Measurements from ENCODE around the gene HRH3. TPM values are rescaled to one million over a fixed set of nuclear protein-coding genes. Genes with fewer than 3 reads are reported as not detected.

The HRH3 gene
- total and polyA plus RNA-seq, 2 donors (not counting 1 experiment from before 2014, with no cell fraction given), result not detected

- Mint-ChIP-seq H3K9me3 (ENCODE audit: insufficient read depth) (no peaks in the 10 kb centered on the region), H3K4me1 (no peaks in the 10 kb centered on the region), H3K27me3 (no peaks in the 10 kb centered on the region), H3K4me3 (no peak overlapping the region), H3K27ac (no peak overlapping the region)
- H3K4me1 ChIP-seq (ENCODE audit: control insufficient read depth in 2 of 2, insufficient read depth in 2 of 2, low read length in 2 of 2), result no peaks in the 10 kb centered on the region
- ChIA-PET POLR2A (no interaction called here), CTCF (no interaction called here)
- no peak for TF ChIP-seq CTCF (IDR thresholded peaks at IDR 0.05)
- no peak for TF ChIP-seq EZH2 (IDR thresholded peaks at IDR 0.05; ENCODE audit: borderline replicate concordance, insufficient read depth, low read depth, low read length, poor library complexity, severe bottlenecking)
- peaks cover 39% of the 10 kb centered on the region for H4K20me1 ChIP-seq (ENCODE audit: control insufficient read depth, insufficient read depth, low read length, poor library complexity, severe bottlenecking)
- H3K4me2 ChIP-seq (replicated peaks; ENCODE audit: low read depth, low read length, poor library complexity, severe bottlenecking), result no peak overlapping the region
- WGBS (ENCODE audit: insufficient coverage), result 97% methylated on average over 11 of the region's 14 CpGs
- peaks cover 48% of the 10 kb centered on the region for H3K79me2 ChIP-seq (ENCODE audit: control insufficient read depth, insufficient read depth, low read length)
- intact Hi-C loops (cut with micrococcal nuclease), result no loop called here
- no peaks in the 10 kb centered on the region for H3K27me3 ChIP-seq (replicated peaks in 1 of 4; ENCODE audit: control extremely low read depth in 1 of 4, control insufficient read depth in 3 of 4, insufficient read depth in 4 of 4, low read length in 3 of 4)
- ATAC-seq (ENCODE audit: low read depth), result no peak
- H3K27ac ChIP-seq (ENCODE audit: low read length in 2 of 2), result no peak overlapping the region
- peaks cover 0 to 82% of the 10 kb centered on the region in 2 experiments for H3K36me3 ChIP-seq (replicated peaks in 1 of 2; ENCODE audit: control extremely low read depth in 1 of 2, control insufficient read depth in 1 of 2, extremely low read depth in 1 of 2, insufficient read depth in 2 of 2, low read length in 1 of 2)
- no peak for DNase-seq
- H3K9ac ChIP-seq (ENCODE audit: low read length), result no peak overlapping the region
- H2AFZ ChIP-seq (ENCODE audit: insufficient read depth, low read depth, low read length, poor library complexity, severe bottlenecking), result no peak overlapping the region
- no peak overlapping the region for H3K4me3 ChIP-seq (ENCODE audit: control extremely low read depth in 1 of 5, extremely low read depth in 1 of 5, insufficient read depth in 1 of 5, low read depth in 2 of 5, low read length in 4 of 5)
- peaks cover 0 to 6% (median 0%) of the 10 kb centered on the region in 3 donors for H3K9me3 ChIP-seq (ENCODE audit: control extremely low read depth in 1 of 3, control insufficient read depth in 2 of 3, insufficient read depth in 1 of 3, low read length in 2 of 3)
These were observed 43.3 kb upstream of the HRH3 start for GRCh38 chr20:62263396-62263795.

- no peaks in the 10 kb centered on the region for H3K4me1 Mint-ChIP-seq
- H3K9ac ChIP-seq (ENCODE audit: low read length), result no peak overlapping the region
- H3K4me3 Mint-ChIP-seq, result no peak overlapping the region
- H3K9me3 ChIP-seq (ENCODE audit: control extremely low read depth in 1 of 3, control insufficient read depth in 2 of 3, insufficient read depth in 1 of 3, low read length in 2 of 3), result peaks cover 0 to 6% (median 0%) of the 10 kb centered on the region in 3 donors
- H3K79me2 ChIP-seq (ENCODE audit: control insufficient read depth, insufficient read depth, low read length), result peaks cover 62% of the 10 kb centered on the region
- no peak overlapping the region for H2AFZ ChIP-seq (ENCODE audit: insufficient read depth, low read depth, low read length, poor library complexity, severe bottlenecking)
- DNase-seq, result no peak
- H3K4me1 ChIP-seq (ENCODE audit: control insufficient read depth in 2 of 2, insufficient read depth in 2 of 2, low read length in 2 of 2), result no peaks in the 10 kb centered on the region
- H3K4me3 ChIP-seq (ENCODE audit: control extremely low read depth in 1 of 5, extremely low read depth in 1 of 5, insufficient read depth in 1 of 5, low read depth in 2 of 5, low read length in 4 of 5), result no peak overlapping the region
- H3K4me2 ChIP-seq (replicated peaks; ENCODE audit: low read depth, low read length, poor library complexity, severe bottlenecking), result no peak overlapping the region
- intact Hi-C loops (cut with micrococcal nuclease), result no loop called here
- POLR2A ChIA-PET, result no interaction called here
- H3K27me3 ChIP-seq (replicated peaks in 1 of 4; ENCODE audit: control extremely low read depth in 1 of 4, control insufficient read depth in 3 of 4, insufficient read depth in 4 of 4, low read length in 3 of 4), result no peaks in the 10 kb centered on the region
- ATAC-seq (ENCODE audit: low read depth), result no peak
- TF ChIP-seq EZH2 (IDR thresholded peaks at IDR 0.05; ENCODE audit: borderline replicate concordance, insufficient read depth, low read depth, low read length, poor library complexity, severe bottlenecking) (no peak), CTCF (IDR thresholded peaks at IDR 0.05) (no peak)
- no peak overlapping the region for H3K27ac ChIP-seq (ENCODE audit: low read length in 2 of 2)
- H4K20me1 ChIP-seq (ENCODE audit: control insufficient read depth, insufficient read depth, low read length, poor library complexity, severe bottlenecking), result peaks cover 52% of the 10 kb centered on the region
- CTCF ChIA-PET, result no interaction called here
- over 99% methylated on average over 10 of the region's 10 CpGs for WGBS (ENCODE audit: insufficient coverage)
- no peaks in the 10 kb centered on the region for H3K27me3 Mint-ChIP-seq
- peaks cover 0 to 88% of the 10 kb centered on the region in 2 experiments for H3K36me3 ChIP-seq (replicated peaks in 1 of 2; ENCODE audit: control extremely low read depth in 1 of 2, control insufficient read depth in 1 of 2, extremely low read depth in 1 of 2, insufficient read depth in 2 of 2, low read length in 1 of 2)
- no peaks in the 10 kb centered on the region for H3K9me3 Mint-ChIP-seq (ENCODE audit: insufficient read depth)
- no peak overlapping the region for H3K27ac Mint-ChIP-seq
These were observed 42.0 kb upstream of the HRH3 start for GRCh38 chr20:62262064-62262463.

All from B cell (primary cell).